ENCODE data around the gene TBC1D8.

The TBC1D8 gene

DNA sequence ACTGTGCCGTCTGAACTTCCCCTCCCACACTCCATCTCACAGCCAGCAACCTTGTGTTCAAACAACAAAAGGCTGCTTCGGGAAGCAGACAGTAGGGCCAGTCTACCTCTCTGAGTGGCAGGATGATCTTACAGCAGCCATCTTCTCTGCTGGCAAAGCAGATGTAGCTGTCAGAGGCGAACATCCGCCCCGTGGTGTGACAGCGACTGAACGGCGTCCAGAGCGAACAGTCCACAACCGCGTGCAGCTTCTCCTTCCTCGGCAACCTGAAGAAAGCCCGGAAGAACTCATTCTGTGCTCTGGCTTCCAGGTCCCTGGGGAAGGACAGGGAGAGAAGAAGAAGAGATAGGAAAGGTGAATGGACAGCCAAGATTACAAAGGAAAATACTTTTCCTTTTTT, 111.1 kb downstream of the TBC1D8 start:
- Histone ChIP-seq H3K4me1 (ENCODE audit: control insufficient read depth, low read length) (peaks cover 3% of the 10 kb centered on the region; the same call in 1 of the 2 replicates), H3F3A (ENCODE audit: control insufficient read depth, insufficient read depth) (no peaks in the 10 kb centered on the region), H3K79me2 (ENCODE audit: control insufficient read depth, low read length) (no peaks in the 10 kb centered on the region), H3K4me2 (ENCODE audit: low read length) (no peak overlapping the region), H3K27ac (ENCODE audit: low read depth, low read length) (no peak overlapping the region), H3K9me2 (replicated peaks; ENCODE audit: control insufficient read depth, low read length) (no peaks in the 10 kb centered on the region), H4K20me1 (ENCODE audit: control insufficient read depth, insufficient read depth, low read depth, low read length) (no peaks in the 10 kb centered on the region), H3K4me3 (ENCODE audit: low read length) (no peak overlapping the region), H3K9me3 (ENCODE audit: control insufficient read depth, insufficient read depth, low read length) (no peaks in the 10 kb centered on the region), H3K27me3 (ENCODE audit: control insufficient read depth, low read length) (0 out of 2 replicates have a peak, but pooled peaks cover 3% of the 10 kb centered on the region), H3K36me3 (ENCODE audit: control insufficient read depth, low read length) (no peaks in the 10 kb centered on the region)
- TF ChIP-seq, protein P1, sequence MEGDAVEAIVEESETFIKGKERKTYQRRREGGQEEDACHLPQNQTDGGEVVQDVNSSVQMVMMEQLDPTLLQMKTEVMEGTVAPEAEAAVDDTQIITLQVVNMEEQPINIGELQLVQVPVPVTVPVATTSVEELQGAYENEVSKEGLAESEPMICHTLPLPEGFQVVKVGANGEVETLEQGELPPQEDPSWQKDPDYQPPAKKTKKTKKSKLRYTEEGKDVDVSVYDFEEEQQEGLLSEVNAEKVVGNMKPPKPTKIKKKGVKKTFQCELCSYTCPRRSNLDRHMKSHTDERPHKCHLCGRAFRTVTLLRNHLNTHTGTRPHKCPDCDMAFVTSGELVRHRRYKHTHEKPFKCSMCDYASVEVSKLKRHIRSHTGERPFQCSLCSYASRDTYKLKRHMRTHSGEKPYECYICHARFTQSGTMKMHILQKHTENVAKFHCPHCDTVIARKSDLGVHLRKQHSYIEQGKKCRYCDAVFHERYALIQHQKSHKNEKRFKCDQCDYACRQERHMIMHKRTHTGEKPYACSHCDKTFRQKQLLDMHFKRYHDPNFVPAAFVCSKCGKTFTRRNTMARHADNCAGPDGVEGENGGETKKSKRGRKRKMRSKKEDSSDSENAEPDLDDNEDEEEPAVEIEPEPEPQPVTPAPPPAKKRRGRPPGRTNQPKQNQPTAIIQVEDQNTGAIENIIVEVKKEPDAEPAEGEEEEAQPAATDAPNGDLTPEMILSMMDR (IDR thresholded peaks at IDR 0.05; ENCODE audit: low read depth, low read length, poor library complexity, severe bottlenecking) = no peak
- TF ChIP-seq EZH2phosphoT487 (IDR thresholded peaks at IDR 0.05; ENCODE audit: borderline replicate concordance, low read length) = no peak

DNA sequence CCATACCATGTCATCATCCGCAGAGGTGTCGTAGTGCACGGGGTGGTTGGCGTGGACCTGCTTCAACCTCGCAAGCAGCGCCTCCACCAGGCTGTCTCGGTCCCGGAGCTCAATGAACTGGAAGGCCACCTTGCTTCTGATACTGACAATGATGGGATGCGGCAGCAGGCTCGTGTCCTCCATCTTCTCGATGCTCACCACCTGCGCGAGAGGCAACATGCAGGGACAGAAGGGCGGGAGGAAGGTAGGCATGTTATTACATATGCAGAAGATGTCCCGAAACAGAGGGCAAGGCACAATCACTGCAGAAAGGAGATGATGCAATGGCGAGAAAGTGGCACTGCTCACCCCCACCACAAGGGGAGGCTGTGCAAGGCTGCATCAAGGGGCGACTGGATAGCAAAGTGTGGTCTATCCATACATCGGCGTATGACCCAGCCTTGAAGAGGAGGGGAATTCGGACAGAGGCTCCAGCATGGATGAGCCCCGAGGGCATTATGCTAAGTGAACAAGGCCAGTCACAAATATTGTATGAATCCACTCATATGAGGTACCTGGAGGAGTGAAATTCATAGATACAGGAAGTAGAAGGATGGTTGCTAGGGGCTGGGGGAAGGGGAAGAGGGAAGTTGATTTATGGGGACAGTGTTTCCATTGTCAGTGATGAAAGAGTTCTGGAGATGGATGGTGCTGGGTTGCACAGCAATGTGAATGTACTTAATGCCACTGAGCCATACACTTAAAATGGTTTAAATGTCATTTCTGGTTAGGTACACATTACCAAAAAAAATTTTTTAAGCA, 112.5 kb downstream of the TBC1D8 start:
- TF ChIP-seq EZH2phosphoT487 (IDR thresholded peaks at IDR 0.05; ENCODE audit: borderline replicate concordance, low read length) = no peak
- TF ChIP-seq, protein P1 (IDR thresholded peaks at IDR 0.05; ENCODE audit: low read depth, low read length, poor library complexity, severe bottlenecking) = peak; percentile 63
- Histone ChIP-seq H3K27me3 (ENCODE audit: control insufficient read depth, low read length) (0 out of 2 replicates have a peak, but pooled peaks cover 3% of the 10 kb centered on the region), H3K4me1 (ENCODE audit: control insufficient read depth, low read length) (peaks cover 3% of the 10 kb centered on the region; the same call in 1 of the 2 replicates), H3K9me3 (ENCODE audit: control insufficient read depth, insufficient read depth, low read length) (no peaks in the 10 kb centered on the region), H3F3A (ENCODE audit: control insufficient read depth, insufficient read depth) (no peaks in the 10 kb centered on the region), H3K4me3 (ENCODE audit: low read length) (no peak overlapping the region), H4K20me1 (ENCODE audit: control insufficient read depth, insufficient read depth, low read depth, low read length) (no peaks in the 10 kb centered on the region), H3K4me2 (ENCODE audit: low read length) (no peak overlapping the region), H3K27ac (ENCODE audit: low read depth, low read length) (no peak overlapping the region), H3K9me2 (replicated peaks; ENCODE audit: control insufficient read depth, low read length) (no peaks in the 10 kb centered on the region), H3K79me2 (ENCODE audit: control insufficient read depth, low read length) (no peaks in the 10 kb centered on the region), H3K36me3 (ENCODE audit: control insufficient read depth, low read length) (no peaks in the 10 kb centered on the region)

DNA sequence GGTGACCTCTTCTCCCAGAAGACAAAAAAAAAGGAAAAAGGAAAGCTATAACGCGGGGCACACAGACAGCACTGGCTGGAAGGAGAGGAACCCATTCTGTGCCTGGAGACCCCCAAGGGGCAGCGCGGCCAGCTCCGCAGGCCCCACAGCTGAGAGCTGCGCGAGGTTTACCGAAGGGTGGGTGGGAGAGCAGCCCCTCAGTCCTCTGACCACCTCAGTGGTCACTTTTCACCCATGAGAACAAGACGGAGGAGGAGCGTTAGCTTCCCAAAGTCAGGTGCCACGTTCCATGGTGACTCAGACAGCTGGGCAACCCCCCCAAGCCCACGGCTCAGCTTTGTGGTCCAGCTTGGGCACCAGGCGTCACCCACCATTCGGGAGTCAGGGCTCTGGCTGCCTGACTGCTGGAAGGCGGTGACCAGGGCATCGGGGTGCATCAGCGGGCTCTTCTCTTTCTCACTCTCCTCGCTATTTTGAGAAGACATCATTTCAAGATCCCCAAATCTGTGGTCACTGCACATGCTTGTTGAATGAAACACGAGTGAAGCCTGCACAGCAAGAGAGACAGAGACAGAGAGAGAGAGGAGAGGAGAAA, 113.9 kb downstream of the TBC1D8 start:
- Histone ChIP-seq H3F3A (ENCODE audit: control insufficient read depth, insufficient read depth) (no peaks in the 10 kb centered on the region), H3K4me1 (ENCODE audit: control insufficient read depth, low read length) (peaks cover 3% of the 10 kb centered on the region; the same call in 1 of the 2 replicates), H3K9me2 (replicated peaks; ENCODE audit: control insufficient read depth, low read length) (no peaks in the 10 kb centered on the region), H3K27me3 (ENCODE audit: control insufficient read depth, low read length) (no peaks in the 10 kb centered on the region), H4K20me1 (ENCODE audit: control insufficient read depth, insufficient read depth, low read depth, low read length) (no peaks in the 10 kb centered on the region), H3K27ac (ENCODE audit: low read depth, low read length) (no peak overlapping the region), H3K4me3 (ENCODE audit: low read length) (no peak overlapping the region), H3K36me3 (ENCODE audit: control insufficient read depth, low read length) (no peaks in the 10 kb centered on the region), H3K79me2 (ENCODE audit: control insufficient read depth, low read length) (no peaks in the 10 kb centered on the region), H3K9me3 (ENCODE audit: control insufficient read depth, insufficient read depth, low read length) (no peaks in the 10 kb centered on the region), H3K4me2 (ENCODE audit: low read length) (no peak overlapping the region)
- no peak for TF ChIP-seq EZH2phosphoT487 (IDR thresholded peaks at IDR 0.05; ENCODE audit: borderline replicate concordance, low read length)

GRCh38 chr2:101036562-101036961, 114.6 kb downstream of the TBC1D8 start:
- no peaks in the 10 kb centered on the region for H3K27me3 ChIP-seq (ENCODE audit: control insufficient read depth, low read length)
- H3K4me1 ChIP-seq (ENCODE audit: control insufficient read depth, low read length) = peaks cover 3% of the 10 kb centered on the region; the same call in 1 of the 2 replicates
- H3K9me3 ChIP-seq (ENCODE audit: control insufficient read depth, insufficient read depth, low read length) = no peaks in the 10 kb centered on the region
- H4K20me1 ChIP-seq (ENCODE audit: control insufficient read depth, insufficient read depth, low read depth, low read length) = no peaks in the 10 kb centered on the region
- no peaks in the 10 kb centered on the region for H3K79me2 ChIP-seq (ENCODE audit: control insufficient read depth, low read length)
- no peak overlapping the region for H3K27ac ChIP-seq (ENCODE audit: low read depth, low read length)
- no peaks in the 10 kb centered on the region for H3F3A ChIP-seq (ENCODE audit: control insufficient read depth, insufficient read depth)
- H3K36me3 ChIP-seq (ENCODE audit: control insufficient read depth, low read length) = no peaks in the 10 kb centered on the region
- no peak overlapping the region for H3K4me3 ChIP-seq (ENCODE audit: low read length)
- H3K9me2 ChIP-seq (replicated peaks; ENCODE audit: control insufficient read depth, low read length) = no peaks in the 10 kb centered on the region
- no peak for TF ChIP-seq EZH2phosphoT487 (IDR thresholded peaks at IDR 0.05; ENCODE audit: borderline replicate concordance, low read length)
- TF ChIP-seq, protein P1 (IDR thresholded peaks at IDR 0.05; ENCODE audit: low read depth, low read length, poor library complexity, severe bottlenecking) = peak; percentile 44
- H3K4me2 ChIP-seq (ENCODE audit: low read length) = no peak overlapping the region

All from DOHH2 (cell line).